HG03460 (cell line): ENCODE results near the gene SEPTIN2.
"Not testable (repeated sequence)": the region's sequence is repeated elsewhere in the genome, so short reads cannot be mapped to it uniquely, and the experiment has no call there.

ENCODE experiments used
- ATAC-seq: cut with Tn5 transposase; IDR thresholded peaks from one replicate; pipeline ENCODE4 v1.9.1; 2021; ENCODE audit not compliant: unreplicated experiment

Gene SEPTIN2

GRCh38 chr2:241286348-241287090 lies 29.2 kb upstream of the SEPTIN2 start:
- no peak for ATAC-seq

DNA sequence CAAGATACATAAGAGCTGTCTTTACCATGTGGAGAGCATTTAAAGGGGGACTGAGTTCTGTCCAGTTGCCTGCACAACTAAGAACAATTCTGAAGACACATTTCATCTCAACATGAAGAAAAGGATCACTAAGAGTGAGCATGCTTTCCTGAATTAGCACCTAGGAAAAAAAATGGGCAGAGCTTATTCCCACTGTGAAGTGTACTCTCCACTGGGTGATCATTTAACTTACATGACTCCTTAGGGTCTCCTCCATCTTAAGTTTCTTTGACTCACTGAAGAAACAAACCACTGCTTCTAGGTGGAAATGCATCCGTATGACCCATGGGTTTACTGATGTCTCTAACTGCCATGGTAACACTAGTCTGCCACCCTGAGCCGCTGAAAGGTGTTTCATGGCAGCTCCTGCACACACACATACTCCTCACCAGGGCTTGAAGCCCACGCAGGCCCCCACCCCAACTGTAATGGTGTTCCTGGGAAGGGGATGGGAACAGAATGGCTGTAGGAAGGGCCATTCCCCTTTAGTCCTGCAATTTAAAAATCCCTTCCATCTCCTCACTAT lies 27.3 kb upstream of the SEPTIN2 start:
- no peak for ATAC-seq

GRCh38 chr2:241289053-241289452 lies 26.7 kb upstream of the SEPTIN2 start:
- no peak for ATAC-seq

GRCh38 chr2:241289597-241289996 lies 26.1 kb upstream of the SEPTIN2 start:
- ATAC-seq, result no peak

GRCh38 chr2:241291153-241291552 lies 24.6 kb upstream of the SEPTIN2 start:
- no peak for ATAC-seq

DNA sequence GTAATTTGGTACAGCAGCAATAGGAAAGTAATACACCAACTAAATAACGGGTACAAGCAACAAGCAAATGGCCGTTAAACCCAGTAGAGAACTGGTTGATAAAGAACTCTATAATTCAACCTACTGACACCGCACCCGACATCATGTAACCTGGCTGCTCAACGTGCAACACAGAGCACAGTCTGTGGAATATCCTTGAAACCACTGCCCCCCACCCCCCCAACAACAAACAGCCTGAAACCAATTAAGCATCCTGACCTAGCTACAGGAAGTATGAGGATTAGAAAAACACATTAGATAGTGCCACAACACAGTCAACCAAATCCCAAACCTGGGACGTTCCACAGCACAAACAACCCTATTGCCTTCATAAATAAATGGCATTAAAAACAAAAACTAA lies 23.7 kb upstream of the SEPTIN2 start:
- no peak for ATAC-seq

DNA sequence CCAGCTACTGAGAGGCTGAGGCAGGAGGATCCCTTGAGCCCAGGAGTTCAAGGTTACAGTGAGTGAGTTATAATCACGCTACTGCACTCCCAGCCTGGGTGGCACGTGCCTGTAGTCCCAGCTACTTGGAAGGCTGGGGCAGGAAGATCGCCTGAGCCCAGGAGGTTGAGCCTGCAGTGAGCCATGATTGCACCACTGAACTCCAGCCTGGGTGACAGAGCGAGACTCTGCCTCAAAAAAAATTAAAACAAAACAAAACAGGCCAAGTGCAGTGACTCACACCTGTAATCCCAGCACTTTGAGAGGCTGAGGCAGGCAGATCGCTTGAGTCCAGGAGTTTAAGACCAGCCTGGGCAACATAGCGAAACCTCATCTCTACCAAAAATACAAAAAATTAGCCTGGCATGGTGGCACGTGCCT lies 22.3 kb upstream of the SEPTIN2 start:
- not testable (repeated sequence) for ATAC-seq

- ATAC-seq, result no peak
These were observed 20.2 kb upstream of the SEPTIN2 start for GRCh38 chr2:241295326-241296095.

DNA sequence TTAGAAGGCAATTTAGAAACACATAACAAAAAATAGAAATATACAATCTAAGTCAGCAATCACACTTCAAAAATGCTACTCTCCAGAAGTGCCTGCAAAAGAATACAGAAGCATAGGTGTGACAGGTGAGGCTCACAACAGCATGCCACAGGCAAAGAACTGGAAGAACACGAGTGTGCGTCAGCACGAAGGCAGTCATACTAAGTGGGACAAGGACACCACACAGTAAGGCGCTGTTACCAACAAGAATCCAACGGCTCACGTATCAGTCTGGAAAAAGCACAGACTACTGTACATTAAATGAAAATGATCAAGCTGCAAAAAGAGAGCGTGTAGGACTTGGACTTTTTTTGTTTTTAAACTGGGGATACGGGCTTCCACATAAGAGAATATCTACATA lies 19.0 kb upstream of the SEPTIN2 start:
- no peak for ATAC-seq

GRCh38 chr2:241298673-241299072 lies 17.1 kb upstream of the SEPTIN2 start:
- no peak for ATAC-seq

- no peak for ATAC-seq
These were observed 15.7 kb upstream of the SEPTIN2 start for GRCh38 chr2:241300000-241300399.

- no peak for ATAC-seq
These were observed 13.6 kb upstream of the SEPTIN2 start for GRCh38 chr2:241302083-241302482.

GRCh38 chr2:241302759-241303651 lies 12.7 kb upstream of the SEPTIN2 start:
- no peak for ATAC-seq

DNA sequence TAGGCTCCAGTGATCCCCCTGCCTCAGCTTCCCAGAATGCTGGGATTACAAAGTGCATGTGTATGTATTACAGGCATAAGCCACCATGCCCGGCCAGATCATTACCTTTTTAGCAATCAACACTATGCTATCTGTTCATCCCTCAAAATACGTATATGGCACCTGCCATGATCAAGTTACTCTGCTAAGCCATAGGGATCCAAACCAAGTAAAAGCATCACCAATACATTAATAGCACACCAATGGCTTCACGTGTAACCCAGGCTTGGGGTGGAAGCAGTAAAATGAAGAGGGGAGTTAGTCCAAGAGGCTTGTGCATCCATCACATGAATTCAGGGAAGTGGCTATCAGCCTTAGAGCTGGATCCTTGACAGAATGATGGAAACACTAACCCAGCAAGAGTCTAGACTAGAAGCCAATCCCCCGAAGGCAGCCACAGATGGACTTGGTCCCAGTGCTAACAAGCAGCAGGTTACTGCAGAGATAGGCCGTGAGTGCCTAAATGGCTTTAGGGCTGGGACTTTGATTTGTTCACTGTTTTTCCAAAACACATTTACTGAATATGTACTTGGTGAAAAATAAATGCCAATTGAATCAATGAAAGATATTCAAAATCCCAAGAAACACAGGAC lies 11.6 kb upstream of the SEPTIN2 start:
- no peak for ATAC-seq

DNA sequence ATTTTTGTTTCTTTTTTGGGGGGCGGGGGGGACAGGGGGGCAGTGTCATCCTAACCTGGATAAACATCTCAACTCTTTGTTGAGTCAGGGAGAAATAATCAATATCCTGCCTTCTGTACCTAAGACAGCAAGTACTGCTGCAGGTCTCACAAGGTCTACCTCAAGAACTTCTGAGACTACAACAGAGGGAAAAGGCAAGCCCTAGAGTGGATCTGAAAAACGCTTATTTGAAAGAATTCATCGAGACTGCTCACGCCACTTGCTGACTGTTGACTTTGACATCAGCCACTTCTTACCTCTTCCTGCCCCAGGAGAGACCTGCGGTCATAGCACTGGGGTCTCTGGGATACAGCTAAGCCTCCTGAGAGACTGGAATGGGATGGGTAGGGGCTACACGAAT lies 8.7 kb upstream of the SEPTIN2 start:
- ATAC-seq, result no peak

DNA sequence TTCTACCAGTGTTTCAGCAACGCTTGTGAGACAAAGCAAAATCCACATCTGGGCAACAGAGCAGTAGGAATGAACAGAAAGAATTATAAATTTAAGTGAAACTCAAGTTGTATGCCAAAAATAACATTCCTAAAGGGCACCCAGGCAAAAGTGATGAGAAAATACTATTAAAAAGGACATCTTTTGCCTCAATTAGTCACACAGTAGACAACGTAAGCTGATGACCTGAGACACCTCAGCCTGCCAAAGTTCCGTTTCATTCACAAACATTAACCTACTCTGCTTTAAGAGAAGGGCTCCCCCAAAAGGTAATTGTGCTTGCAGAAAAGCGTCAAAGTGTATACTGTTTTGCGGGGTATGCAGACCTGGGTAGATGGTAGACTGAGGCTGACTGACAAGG lies 7.5 kb upstream of the SEPTIN2 start:
- ATAC-seq, result no peak

GRCh38 chr2:241308832-241309500 lies 6.8 kb upstream of the SEPTIN2 start:
- ATAC-seq, result no peak

DNA sequence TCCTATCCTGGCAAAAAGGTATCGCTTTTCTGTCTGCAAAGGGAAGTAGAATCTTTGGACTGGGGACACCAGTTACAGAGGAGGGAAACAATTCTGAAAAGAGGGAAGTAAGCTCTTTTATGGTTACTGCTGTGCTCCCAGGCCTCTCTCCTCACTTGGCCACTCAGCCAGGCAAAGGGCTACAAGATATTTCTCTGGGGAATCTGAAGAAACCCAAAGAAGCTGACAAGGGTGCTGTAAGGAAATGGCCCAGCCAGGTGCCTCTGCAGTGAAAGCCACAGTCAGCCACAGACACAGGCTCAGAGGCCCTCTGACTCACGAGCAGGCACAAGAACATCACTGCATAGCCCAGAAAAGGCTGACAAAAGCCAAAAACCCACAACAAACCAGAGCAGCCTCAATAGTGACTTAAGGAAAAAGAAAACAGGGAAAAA lies 6.0 kb upstream of the SEPTIN2 start:
- ATAC-seq, result peak; percentile 51

DNA sequence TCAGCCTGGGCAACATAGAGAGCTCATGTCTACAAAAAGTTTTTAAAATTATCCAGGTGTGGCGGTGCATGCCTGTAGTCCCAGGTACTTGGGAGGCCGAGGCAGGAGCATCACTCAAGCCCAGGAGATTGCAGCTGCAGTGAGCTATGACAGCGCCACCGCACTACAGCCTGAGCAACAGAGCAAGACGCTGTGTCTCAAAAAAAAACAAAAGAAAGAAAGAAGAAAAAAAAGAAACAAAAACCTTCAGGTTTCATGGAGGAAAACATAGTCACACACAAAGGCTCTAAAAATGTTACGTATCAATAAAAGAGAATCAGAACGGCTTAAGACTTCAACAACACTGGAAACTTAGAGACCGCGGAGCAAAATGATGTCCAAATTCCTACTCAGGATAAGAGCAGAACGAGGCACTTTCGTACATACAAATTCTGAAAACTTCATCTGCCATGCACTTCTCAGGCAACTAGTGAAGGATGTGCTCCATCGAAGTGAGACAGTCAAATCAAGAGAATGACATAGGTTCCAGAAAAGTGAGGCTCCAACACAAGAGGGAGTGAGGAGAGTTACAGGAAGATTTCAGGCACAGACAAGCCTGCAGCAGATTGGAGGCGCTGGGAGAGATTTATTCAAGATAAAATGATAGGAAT lies 4.7 kb upstream of the SEPTIN2 start:
- no peak for ATAC-seq

DNA sequence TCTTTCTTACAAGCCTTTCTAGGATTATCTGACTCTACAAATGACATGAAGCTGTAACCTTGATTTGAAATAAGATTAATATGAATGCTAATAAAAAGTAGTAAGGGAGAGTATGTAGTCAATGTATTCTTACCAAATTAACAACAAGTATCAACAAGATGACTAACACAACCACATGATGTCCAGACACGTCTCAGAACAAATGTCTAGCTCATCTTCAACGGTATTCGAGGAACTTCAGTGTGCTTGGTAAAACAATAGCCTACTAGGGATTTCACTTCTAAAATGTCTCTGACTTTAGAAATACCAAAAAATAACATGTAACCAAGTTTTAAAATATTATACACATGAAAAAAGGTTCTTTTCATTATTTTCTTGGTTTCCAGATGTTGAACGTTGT lies 3.6 kb upstream of the SEPTIN2 start:
- no peak for ATAC-seq
